Fibroblast of villous mesenchyme (primary cell): ENCODE measurements around the gene FAM47B. TPM values are rescaled to one million over a fixed set of nuclear protein-coding genes. Genes with fewer than 3 reads are reported as not detected.

ENCODE experiments used
- DNase-seq: peaks from one replicate; pipeline ENCODE4 v3.0.0-alpha.2; 2010; ENCODE audit warnings: low read depth
- H3K4me3 ChIP-seq: 2 replicates; pipeline ENCODE4 v1.5.1; 2011; ENCODE audit warnings: low read depth, mild to moderate bottlenecking, low read length
- CTCF ChIP-seq: IDR thresholded peaks from 2 replicates; pipeline ENCODE4 v1.5.1; 2012; ENCODE audit warnings: low read depth, mild to moderate bottlenecking, low read length; ENCODE audit not compliant: insufficient read depth
- total RNA-seq: library from RNA; depleted of rRNA; stranded (reverse); fragments of >200 nt; gene quantifications from 2 replicates; pipeline ENCODE4 v1.2.3, GENCODE V29; 2012

FAM47B gene
- not detected in 2 replicates for total RNA-seq

- H3K4me3 ChIP-seq, result no peak within 1 kb of the TSS
- no peak for TF ChIP-seq CTCF
Measured at GRCh38 chrX:34942496-34942895, at the start of gene FAM47B. Gene FAM47B, plus strand, starts transcription at chrX:34942796. Its CDS starts 36 bp downstream, at chrX:34942832.

GRCh38 chrX:34893741-34894140 lies 48.9 kb upstream of the FAM47B start:
- no peak for DNase-seq
- no peak for TF ChIP-seq CTCF
- H3K4me3 ChIP-seq, result no peak overlapping the region

More at GRCh38 chrX:34942496-34942895, at the start of gene FAM47B:
- DNase-seq, result no peak

- no peak for TF ChIP-seq CTCF
- no peak for DNase-seq
Measured at GRCh38 chrX:34900691-34901090, 41.9 kb upstream of the FAM47B start.

GRCh38 chrX:34901761-34902160 lies 40.8 kb upstream of the FAM47B start:
- TF ChIP-seq CTCF, result no peak
- H3K4me3 ChIP-seq, result no peak overlapping the region
- no peak for DNase-seq

More at GRCh38 chrX:34900691-34901090, 41.9 kb upstream of the FAM47B start:
- no peak overlapping the region for H3K4me3 ChIP-seq

- peak; percentile 32 for DNase-seq
- no peak overlapping the region for H3K4me3 ChIP-seq
- TF ChIP-seq CTCF, result no peak
Measured at GRCh38 chrX:34903316-34903715, 39.3 kb upstream of the FAM47B start.

GRCh38 chrX:34909151-34909550 lies 33.4 kb upstream of the FAM47B start:
- TF ChIP-seq CTCF, result no peak
- peak; percentile 52 for DNase-seq
- no peak overlapping the region for H3K4me3 ChIP-seq
